GM19043 (cell line): Measurements from ENCODE around the gene OSBP2.

Experiments used
- ATAC-seq: cut with Tn5 transposase; IDR thresholded peaks from one replicate; pipeline ENCODE4 v1.9.1; 2021; ENCODE audit warnings: low read depth; ENCODE audit not compliant: unreplicated experiment

The OSBP2 gene

GRCh38 chr22:30923168-30923900 is 228.7 kb downstream of the OSBP2 start:
- no peak for ATAC-seq

- no peak for ATAC-seq
These were observed 231.0 kb downstream of the OSBP2 start for GRCh38 chr22:30925667-30926066.

- no peak for ATAC-seq
These were observed 232.0 kb downstream of the OSBP2 start for GRCh38 chr22:30926706-30927105.

GRCh38 chr22:30927806-30928205 is 233.1 kb downstream of the OSBP2 start:
- ATAC-seq = no peak

- ATAC-seq = no peak
These were observed 233.7 kb downstream of the OSBP2 start for GRCh38 chr22:30928401-30928800.

- ATAC-seq = no peak
These were observed 235.6 kb downstream of the OSBP2 start for GRCh38 chr22:30930228-30930627.

- no peak for ATAC-seq
These were observed 237.0 kb downstream of the OSBP2 start for GRCh38 chr22:30931541-30932300.

- ATAC-seq = no peak
These were observed 238.0 kb downstream of the OSBP2 start for GRCh38 chr22:30932661-30933060.

GRCh38 chr22:30933457-30933856 is 238.8 kb downstream of the OSBP2 start:
- ATAC-seq = no peak

GRCh38 chr22:30934053-30934452 is 239.4 kb downstream of the OSBP2 start:
- ATAC-seq = no peak

GRCh38 chr22:30940685-30941362 is 246.2 kb downstream of the OSBP2 start:
- ATAC-seq = no peak

GRCh38 chr22:30941363-30941740 is 246.7 kb downstream of the OSBP2 start:
- ATAC-seq = no peak

- no peak for ATAC-seq
These were observed 248.7 kb downstream of the OSBP2 start for GRCh38 chr22:30943368-30943767.

GRCh38 chr22:30944986-30945385 is 250.3 kb downstream of the OSBP2 start:
- ATAC-seq = no peak

- ATAC-seq = no peak
These were observed 251.0 kb downstream of the OSBP2 start for GRCh38 chr22:30945653-30946052.

GRCh38 chr22:30946354-30946753 is 251.7 kb downstream of the OSBP2 start:
- no peak for ATAC-seq

GRCh38 chr22:30947173-30947815 is 252.6 kb downstream of the OSBP2 start:
- ATAC-seq = no peak

- ATAC-seq = no peak
These were observed 253.3 kb downstream of the OSBP2 start for GRCh38 chr22:30947816-30948454.

- no peak for ATAC-seq
These were observed 254.3 kb downstream of the OSBP2 start for GRCh38 chr22:30948930-30949342.

- ATAC-seq = no peak
These were observed 255.4 kb downstream of the OSBP2 start for GRCh38 chr22:30949934-30950660.
